K562 (cell line): ENCODE data around the gene RETSAT. TPM values are rescaled to one million over a fixed set of nuclear protein-coding genes. Genes with fewer than 3 reads are reported as not detected.

Experiments used
- ATAC-seq: fragments of 200-7000 bp; cut with Tn5 transposase; 3 replicates; pipeline ENCODE4 v1.9.1; 2020; ENCODE audit warnings: moderate library complexity
- BruUV-seq: library from RNA; stranded (reverse); fragments of 400-500 nt; replicated peaks from 2 replicates; lab custom pipeline; 2021; lab: Mats Ljungman, UMichigan
- CTCF ChIA-PET: fragments of 300-600 bp; formaldehyde crosslinking; extraction: SDS; loops from one replicate; lab custom pipeline; 2021; ENCODE audit warnings: low intra/inter-chr PET ratio; lab: Yijun Ruan, JAX
- POLR2A ChIA-PET: fragments of 300-600, 350-650 bp; sonication (Branson Sonifier 250); formaldehyde crosslinking; extraction: SDS; loops from one replicate; lab custom pipeline; 2021; ENCODE audit warnings: antibody characterized with exemption, inconsistent platforms; lab: Yijun Ruan, JAX
- DNase-seq, 4 experiments: peaks; one replicate each; pipeline versions ENCODE4 v3.0.0 to v3.0.0-alpha.2; 2011 to 2018; ENCODE audit warnings: low spot score in 3 of 4, mixed read lengths in 3 of 4; ENCODE audit errors: extremely low read depth in 1 of 4
- FAIRE-seq: peaks from 2 replicates; lab custom pipeline; 2011; peaks lifted over from hg19 to GRCh38; lab: Jason Lieb, UNC
- H2AFZ ChIP-seq: 2 replicates; pipeline ENCODE4 v1.6.0; 2011; ENCODE audit warnings: low read depth, low read length, control low read depth, inconsistent platforms
- H3K27ac ChIP-seq: fragments of 200-600 bp; 3 replicates; pipeline ENCODE4 v1.8.0; 2011; ENCODE audit warnings: low read depth, mild to moderate bottlenecking, control low read depth, inconsistent platforms, low read length, moderate library complexity, mixed read lengths; ENCODE audit errors: extremely low read depth
- H3K27me3 ChIP-seq, 2 experiments: fragments of 300-600 bp in 1 of 2; 2 replicates in 1 of 2; 3 replicates in 1 of 2; pipeline versions ENCODE4 v1.6.0 to v1.8.0; 2011; ENCODE audit warnings: inconsistent platforms in 2 of 2, low read length in 2 of 2, mild to moderate bottlenecking in 1 of 2, mixed read lengths in 1 of 2, moderate library complexity in 1 of 2; ENCODE audit not compliant: control insufficient read depth in 2 of 2, insufficient read depth in 2 of 2
- H3K36me3 ChIP-seq: fragments of 300-600 bp; 3 replicates; pipeline ENCODE4 v1.8.0; 2011; ENCODE audit warnings: mild to moderate bottlenecking, low read length, inconsistent platforms; ENCODE audit not compliant: control insufficient read depth, insufficient read depth
- H3K4me1 ChIP-seq, 2 experiments: fragments of 200-600 bp in 1 of 2; replicated peaks in 1 of 2; 2 replicates in 1 of 2; 3 replicates in 1 of 2; pipeline versions ENCODE4 v1.5.1 to v1.8.0; 2011; ENCODE audit warnings: inconsistent platforms in 2 of 2, low read length in 2 of 2, mild to moderate bottlenecking in 1 of 2, mixed read lengths in 1 of 2, moderate library complexity in 1 of 2; ENCODE audit not compliant: control insufficient read depth in 2 of 2, insufficient read depth in 2 of 2
- H3K4me2 ChIP-seq: 2 replicates; pipeline ENCODE4 v1.6.1; 2011; ENCODE audit warnings: low read length, control low read depth, inconsistent platforms, mixed read lengths; ENCODE audit not compliant: insufficient read depth
- H3K4me3 ChIP-seq: fragments of 200-600 bp; sonication (generic), shearing (Covaris generic); 2 replicates; pipeline ENCODE4 v1.5.1; 2016; ENCODE audit warnings: control low read depth, inconsistent platforms
- H3K79me2 ChIP-seq: fragments of 200-600 bp; 3 replicates; pipeline ENCODE4 v1.8.0; 2011; ENCODE audit warnings: low read length, inconsistent platforms; ENCODE audit not compliant: control insufficient read depth, insufficient read depth
- H3K9ac ChIP-seq, 2 experiments: 2 replicates each; pipeline versions ENCODE4 v1.6.0 to v1.6.1; 2011; ENCODE audit warnings: low read depth in 2 of 2, low read length in 2 of 2, control low read depth in 1 of 2, inconsistent platforms in 1 of 2, mild to moderate bottlenecking in 1 of 2, mixed read lengths in 1 of 2; ENCODE audit not compliant: insufficient read depth in 1 of 2
- H3K9me1 ChIP-seq: one replicate; pipeline ENCODE4 v1.6.0; 2011; ENCODE audit warnings: inconsistent platforms, mild to moderate bottlenecking, low read length, moderate library complexity; ENCODE audit not compliant: control insufficient read depth, insufficient read depth
- H3K9me3 ChIP-seq: replicated peaks from 2 replicates; pipeline ENCODE4 v1.5.1; 2011; ENCODE audit warnings: low read depth, low read length, inconsistent platforms; ENCODE audit not compliant: control insufficient read depth, insufficient read depth
- H4K20me1 ChIP-seq: replicated peaks from 2 replicates; pipeline ENCODE4 v1.6.1; 2011; ENCODE audit warnings: low read length, inconsistent platforms, mixed read lengths; ENCODE audit not compliant: control insufficient read depth, insufficient read depth
- CEBPB ChIP-seq: fragments of 450-650 bp; IDR thresholded peaks from 2 replicates; pipeline ENCODE4 v1.6.1; 2016; ENCODE audit warnings: missing genetic modification characterization, missing compliant biosample characterization
- CEBPG ChIP-seq, 3 experiments: fragments of 200-800 bp in 1 of 3; sonication (Bioruptor generic) in 1 of 3; sonication (generic) in 1 of 3; formaldehyde crosslinking in 1 of 3; IDR thresholded peaks in 2 of 3; conservative IDR thresholded peaks in 1 of 3; 2 replicates each; pipeline versions ENCODE4 v1.6.1 to v1.8.0; 2016 to 2022; ENCODE audit warnings: missing compliant biosample characterization in 2 of 3, missing genetic modification characterization in 2 of 3, mild to moderate bottlenecking in 1 of 3, missing genetic modification reagents in 1 of 3
- WGBS: fragments of 100-300 bp; shearing (Covaris generic); methylation state at CpG from one replicate; pipeline ENCODE4 v1.1.6; 2016; ENCODE audit warnings: low coverage, mixed read lengths; ENCODE audit not compliant: insufficient coverage; ENCODE audit errors: missing lambda C conversion rate; 5-methylcytosine and 5-hydroxymethylcytosine counted together
- in situ Hi-C: fragments of 300-500 bp; cut with MboI; formaldehyde crosslinking; loops from 4 replicates; pipeline ENCODE4 v1.15.0; 2018; ENCODE audit warnings: inconsistent platforms, mixed read lengths
- intact Hi-C: fragments of 100-400 bp; cut with micrococcal nuclease; formaldehyde crosslinking; loops from 2 replicates; pipeline ENCODE4 v1.14.2; 2022
- polyA plus RNA-seq, 8 experiments: library from polyadenylated mRNA; depleted of rRNA in 4 of 8; stranded (reverse) in 5 of 8; unstranded in 3 of 8; fragments of >200 nt; fragmentation: Nextera tagmentation in 2 of 8; fragmentation: Illumina TruSeq in 1 of 8; extraction: Ambion mirVana in 2 of 8; extraction: Trizol in 1 of 8; gene quantifications; 2 replicates each; pipeline versions ENCODE4 v1.2.1 to v1.2.3, GENCODE V29; 2011 to 2014; ENCODE audit warnings: inconsistent platforms in 1 of 8, missing spikeins in 1 of 8
- total RNA-seq, 7 experiments: library from RNA; depleted of rRNA in 6 of 7; stranded (reverse); fragments of >200 nt in 6 of 7; fragmentation: Illumina TruSeq in 2 of 7; extraction: Trizol in 2 of 7; gene quantifications; 2 replicates each; pipeline versions ENCODE4 v1.2.1 to v1.2.3, GENCODE V29; 2011 to 2021; ENCODE audit warnings: low replicate concordance in 1 of 7
- TF ChIP-seq, protein P1 (sequence below): fragments of 250-450 bp; sonication (Bioruptor Pico); IDR thresholded peaks from 2 replicates; pipeline ENCODE4 v1.8.0; 2022; ENCODE audit warnings: inconsistent platforms
- TF ChIP-seq, protein P2 (sequence below): fragments of 200-600 bp; sonication (generic); IDR thresholded peaks from one replicate; pipeline ENCODE4 v1.6.1; 2012; ENCODE audit warnings: mild to moderate bottlenecking, low read depth, low read length, inconsistent platforms

RETSAT gene
- total and polyA plus RNA-seq, 9 of the 15 experiments (the other 6 are each of a cell fraction or from before 2014, with no cell fraction given), result 1.9 to 21.6 (median 16.5) TPM

DNA sequence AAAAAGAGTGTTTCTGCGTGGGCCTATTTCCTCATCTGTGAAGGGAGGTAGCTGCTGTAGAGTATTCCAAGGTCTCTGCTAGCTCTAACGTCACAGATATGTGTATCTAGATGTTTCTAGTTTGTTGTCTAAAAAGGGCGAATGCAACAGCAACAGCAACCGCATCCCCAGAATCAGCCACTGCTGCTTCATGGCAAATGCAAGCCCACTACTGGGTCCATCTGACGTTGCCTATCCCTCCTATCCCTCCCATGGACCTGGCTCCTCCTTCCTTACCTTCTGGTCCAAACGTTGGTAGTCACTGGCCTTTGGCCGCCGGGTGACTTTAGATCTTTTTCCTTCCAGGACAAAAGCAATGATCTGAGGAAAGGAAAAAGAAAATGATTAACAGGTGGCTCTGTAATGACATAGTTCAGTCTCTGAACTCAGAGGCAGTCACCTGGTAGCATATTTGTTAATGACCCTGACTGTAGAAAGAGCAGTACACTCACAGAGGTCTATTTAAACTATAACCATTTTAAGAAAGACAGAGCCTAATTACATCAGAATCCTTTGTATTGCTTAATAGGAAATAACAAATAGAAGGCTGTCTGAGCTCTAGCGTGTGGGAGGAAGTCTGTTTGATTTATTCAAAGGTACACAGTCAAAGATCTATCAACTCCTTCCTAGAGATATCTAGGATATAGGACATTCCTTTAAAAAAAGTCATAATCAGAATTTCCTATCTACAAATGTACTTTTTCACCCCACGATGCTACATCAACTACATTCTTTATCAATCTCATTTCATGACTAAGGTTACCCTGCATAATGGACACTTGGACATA is 29.5 kb downstream of the RETSAT start:
- Histone ChIP-seq H3K4me1 (peaks cover 21 to 27% of the 10 kb centered on the region in 2 experiments; a peak in 4 of 5 replicates), H3K9me1 (peaks cover 4% of the 10 kb centered on the region), H3K9ac (peak overlapping the region; percentile 13 to 70; a peak in 3 of 4 replicates), H3K4me2 (peak overlapping the region; percentile 97), H3K27me3 (no peaks in the 10 kb centered on the region), H3K4me3 (peak overlapping the region; percentile 82; the same call in 1 of the 2 replicates), H3K27ac (no peak overlapping the region), H3K79me2 (peaks cover 59% of the 10 kb centered on the region), H2AFZ (no peak overlapping the region), H4K20me1 (peaks cover 19% of the 10 kb centered on the region), H3K9me3 (no peaks in the 10 kb centered on the region), H3K36me3 (peaks cover 68% of the 10 kb centered on the region)
- FAIRE-seq (no peak), ATAC-seq (no peak), DNase-seq (no peak)
- ChIA-PET POLR2A (interaction anchor here (0.5 to 1.5 kb wide), 4 partner anchors 10 to 279 kb away, joined by 3 to 5 read pairs (median 4); no protein-coding TSS in a partner anchor), CTCF (no interaction called here)
- intact Hi-C loops (loop anchor here (5.0 kb wide), 3 partner anchors 92 to 292 kb away; partner anchors contain the start of genes SH2D6 and USP39), in situ Hi-C loops (no loop called here)
- WGBS, result 53% methylated on average over 10 of the region's 10 CpGs
- BruUV-seq, result no TSS peak
- TF ChIP-seq, protein P1, sequence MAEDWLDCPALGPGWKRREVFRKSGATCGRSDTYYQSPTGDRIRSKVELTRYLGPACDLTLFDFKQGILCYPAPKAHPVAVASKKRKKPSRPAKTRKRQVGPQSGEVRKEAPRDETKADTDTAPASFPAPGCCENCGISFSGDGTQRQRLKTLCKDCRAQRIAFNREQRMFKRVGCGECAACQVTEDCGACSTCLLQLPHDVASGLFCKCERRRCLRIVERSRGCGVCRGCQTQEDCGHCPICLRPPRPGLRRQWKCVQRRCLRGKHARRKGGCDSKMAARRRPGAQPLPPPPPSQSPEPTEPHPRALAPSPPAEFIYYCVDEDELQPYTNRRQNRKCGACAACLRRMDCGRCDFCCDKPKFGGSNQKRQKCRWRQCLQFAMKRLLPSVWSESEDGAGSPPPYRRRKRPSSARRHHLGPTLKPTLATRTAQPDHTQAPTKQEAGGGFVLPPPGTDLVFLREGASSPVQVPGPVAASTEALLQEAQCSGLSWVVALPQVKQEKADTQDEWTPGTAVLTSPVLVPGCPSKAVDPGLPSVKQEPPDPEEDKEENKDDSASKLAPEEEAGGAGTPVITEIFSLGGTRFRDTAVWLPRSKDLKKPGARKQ (CRISPR knock-in tag), result no peak
- TF ChIP-seq CEBPB (tag) (peak; percentile 57), CEBPG (CRISPR knock-in tag; IDR thresholded peaks at IDR 0.05) (no peak), CEBPG (tag; conservative IDR thresholded peaks at IDR 0.05 in 1 of 2, IDR thresholded peaks at IDR 0.05 in 1 of 2) (peak; percentile 75 to 76)
- TF ChIP-seq, protein P2, sequence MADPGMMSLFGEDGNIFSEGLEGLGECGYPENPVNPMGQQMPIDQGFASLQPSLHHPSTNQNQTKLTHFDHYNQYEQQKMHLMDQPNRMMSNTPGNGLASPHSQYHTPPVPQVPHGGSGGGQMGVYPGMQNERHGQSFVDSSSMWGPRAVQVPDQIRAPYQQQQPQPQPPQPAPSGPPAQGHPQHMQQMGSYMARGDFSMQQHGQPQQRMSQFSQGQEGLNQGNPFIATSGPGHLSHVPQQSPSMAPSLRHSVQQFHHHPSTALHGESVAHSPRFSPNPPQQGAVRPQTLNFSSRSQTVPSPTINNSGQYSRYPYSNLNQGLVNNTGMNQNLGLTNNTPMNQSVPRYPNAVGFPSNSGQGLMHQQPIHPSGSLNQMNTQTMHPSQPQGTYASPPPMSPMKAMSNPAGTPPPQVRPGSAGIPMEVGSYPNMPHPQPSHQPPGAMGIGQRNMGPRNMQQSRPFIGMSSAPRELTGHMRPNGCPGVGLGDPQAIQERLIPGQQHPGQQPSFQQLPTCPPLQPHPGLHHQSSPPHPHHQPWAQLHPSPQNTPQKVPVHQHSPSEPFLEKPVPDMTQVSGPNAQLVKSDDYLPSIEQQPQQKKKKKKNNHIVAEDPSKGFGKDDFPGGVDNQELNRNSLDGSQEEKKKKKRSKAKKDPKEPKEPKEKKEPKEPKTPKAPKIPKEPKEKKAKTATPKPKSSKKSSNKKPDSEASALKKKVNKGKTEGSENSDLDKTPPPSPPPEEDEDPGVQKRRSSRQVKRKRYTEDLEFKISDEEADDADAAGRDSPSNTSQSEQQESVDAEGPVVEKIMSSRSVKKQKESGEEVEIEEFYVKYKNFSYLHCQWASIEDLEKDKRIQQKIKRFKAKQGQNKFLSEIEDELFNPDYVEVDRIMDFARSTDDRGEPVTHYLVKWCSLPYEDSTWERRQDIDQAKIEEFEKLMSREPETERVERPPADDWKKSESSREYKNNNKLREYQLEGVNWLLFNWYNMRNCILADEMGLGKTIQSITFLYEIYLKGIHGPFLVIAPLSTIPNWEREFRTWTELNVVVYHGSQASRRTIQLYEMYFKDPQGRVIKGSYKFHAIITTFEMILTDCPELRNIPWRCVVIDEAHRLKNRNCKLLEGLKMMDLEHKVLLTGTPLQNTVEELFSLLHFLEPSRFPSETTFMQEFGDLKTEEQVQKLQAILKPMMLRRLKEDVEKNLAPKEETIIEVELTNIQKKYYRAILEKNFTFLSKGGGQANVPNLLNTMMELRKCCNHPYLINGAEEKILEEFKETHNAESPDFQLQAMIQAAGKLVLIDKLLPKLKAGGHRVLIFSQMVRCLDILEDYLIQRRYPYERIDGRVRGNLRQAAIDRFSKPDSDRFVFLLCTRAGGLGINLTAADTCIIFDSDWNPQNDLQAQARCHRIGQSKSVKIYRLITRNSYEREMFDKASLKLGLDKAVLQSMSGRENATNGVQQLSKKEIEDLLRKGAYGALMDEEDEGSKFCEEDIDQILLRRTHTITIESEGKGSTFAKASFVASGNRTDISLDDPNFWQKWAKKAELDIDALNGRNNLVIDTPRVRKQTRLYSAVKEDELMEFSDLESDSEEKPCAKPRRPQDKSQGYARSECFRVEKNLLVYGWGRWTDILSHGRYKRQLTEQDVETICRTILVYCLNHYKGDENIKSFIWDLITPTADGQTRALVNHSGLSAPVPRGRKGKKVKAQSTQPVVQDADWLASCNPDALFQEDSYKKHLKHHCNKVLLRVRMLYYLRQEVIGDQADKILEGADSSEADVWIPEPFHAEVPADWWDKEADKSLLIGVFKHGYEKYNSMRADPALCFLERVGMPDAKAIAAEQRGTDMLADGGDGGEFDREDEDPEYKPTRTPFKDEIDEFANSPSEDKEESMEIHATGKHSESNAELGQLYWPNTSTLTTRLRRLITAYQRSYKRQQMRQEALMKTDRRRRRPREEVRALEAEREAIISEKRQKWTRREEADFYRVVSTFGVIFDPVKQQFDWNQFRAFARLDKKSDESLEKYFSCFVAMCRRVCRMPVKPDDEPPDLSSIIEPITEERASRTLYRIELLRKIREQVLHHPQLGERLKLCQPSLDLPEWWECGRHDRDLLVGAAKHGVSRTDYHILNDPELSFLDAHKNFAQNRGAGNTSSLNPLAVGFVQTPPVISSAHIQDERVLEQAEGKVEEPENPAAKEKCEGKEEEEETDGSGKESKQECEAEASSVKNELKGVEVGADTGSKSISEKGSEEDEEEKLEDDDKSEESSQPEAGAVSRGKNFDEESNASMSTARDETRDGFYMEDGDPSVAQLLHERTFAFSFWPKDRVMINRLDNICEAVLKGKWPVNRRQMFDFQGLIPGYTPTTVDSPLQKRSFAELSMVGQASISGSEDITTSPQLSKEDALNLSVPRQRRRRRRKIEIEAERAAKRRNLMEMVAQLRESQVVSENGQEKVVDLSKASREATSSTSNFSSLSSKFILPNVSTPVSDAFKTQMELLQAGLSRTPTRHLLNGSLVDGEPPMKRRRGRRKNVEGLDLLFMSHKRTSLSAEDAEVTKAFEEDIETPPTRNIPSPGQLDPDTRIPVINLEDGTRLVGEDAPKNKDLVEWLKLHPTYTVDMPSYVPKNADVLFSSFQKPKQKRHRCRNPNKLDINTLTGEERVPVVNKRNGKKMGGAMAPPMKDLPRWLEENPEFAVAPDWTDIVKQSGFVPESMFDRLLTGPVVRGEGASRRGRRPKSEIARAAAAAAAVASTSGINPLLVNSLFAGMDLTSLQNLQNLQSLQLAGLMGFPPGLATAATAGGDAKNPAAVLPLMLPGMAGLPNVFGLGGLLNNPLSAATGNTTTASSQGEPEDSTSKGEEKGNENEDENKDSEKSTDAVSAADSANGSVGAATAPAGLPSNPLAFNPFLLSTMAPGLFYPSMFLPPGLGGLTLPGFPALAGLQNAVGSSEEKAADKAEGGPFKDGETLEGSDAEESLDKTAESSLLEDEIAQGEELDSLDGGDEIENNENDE, result no peak
